ENCODE data around the gene ADM.

GRCh38 chr11:10288881-10289764, 15.8 kb upstream of the ADM start:
- TF ChIP-seq, protein P1, sequence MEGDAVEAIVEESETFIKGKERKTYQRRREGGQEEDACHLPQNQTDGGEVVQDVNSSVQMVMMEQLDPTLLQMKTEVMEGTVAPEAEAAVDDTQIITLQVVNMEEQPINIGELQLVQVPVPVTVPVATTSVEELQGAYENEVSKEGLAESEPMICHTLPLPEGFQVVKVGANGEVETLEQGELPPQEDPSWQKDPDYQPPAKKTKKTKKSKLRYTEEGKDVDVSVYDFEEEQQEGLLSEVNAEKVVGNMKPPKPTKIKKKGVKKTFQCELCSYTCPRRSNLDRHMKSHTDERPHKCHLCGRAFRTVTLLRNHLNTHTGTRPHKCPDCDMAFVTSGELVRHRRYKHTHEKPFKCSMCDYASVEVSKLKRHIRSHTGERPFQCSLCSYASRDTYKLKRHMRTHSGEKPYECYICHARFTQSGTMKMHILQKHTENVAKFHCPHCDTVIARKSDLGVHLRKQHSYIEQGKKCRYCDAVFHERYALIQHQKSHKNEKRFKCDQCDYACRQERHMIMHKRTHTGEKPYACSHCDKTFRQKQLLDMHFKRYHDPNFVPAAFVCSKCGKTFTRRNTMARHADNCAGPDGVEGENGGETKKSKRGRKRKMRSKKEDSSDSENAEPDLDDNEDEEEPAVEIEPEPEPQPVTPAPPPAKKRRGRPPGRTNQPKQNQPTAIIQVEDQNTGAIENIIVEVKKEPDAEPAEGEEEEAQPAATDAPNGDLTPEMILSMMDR (IDR thresholded peaks at IDR 0.05), result no peak
- TF ChIP-seq POLR2AphosphoS5 (IDR thresholded peaks at IDR 0.05; ENCODE audit: low read depth, low read length) (no peak), SIN3A (IDR thresholded peaks at IDR 0.05; ENCODE audit: borderline replicate concordance, insufficient read depth, low read depth, low read length) (no peak), TCF7L2 (IDR thresholded peaks at IDR 0.05; ENCODE audit: low read depth, low read length) (no peak), REST (IDR thresholded peaks at IDR 0.05; ENCODE audit: insufficient read depth in 1 of 2, low read depth in 2 of 2, low read length in 1 of 2) (no peak)

Measured in Panc1 (cell line).